HG03103 (cell line): ENCODE results near the gene CNGB1.
"Not testable (repeated sequence)": the region's sequence is repeated elsewhere in the genome, so short reads cannot be mapped to it uniquely, and the experiment has no call there.

Source experiments
- ATAC-seq: cut with Tn5 transposase; IDR thresholded peaks from one replicate; pipeline ENCODE4 v1.9.1; 2021; ENCODE audit warnings: low read depth; ENCODE audit not compliant: unreplicated experiment

CNGB1 gene

GRCh38 chr16:57871456-57871855 lies 99.5 kb downstream of the CNGB1 start:
- ATAC-seq, result no peak

GRCh38 chr16:57870753-57871454 lies 100.0 kb downstream of the CNGB1 start:
- ATAC-seq, result no peak

GRCh38 chr16:57868913-57869520 lies 101.9 kb downstream of the CNGB1 start:
- ATAC-seq, result no peak

- ATAC-seq, result no peak
Observed at GRCh38 chr16:57867000-57867561, 103.8 kb downstream of the CNGB1 start.

GRCh38 chr16:57866529-57866918 lies 104.4 kb downstream of the CNGB1 start:
- no peak for ATAC-seq

GRCh38 chr16:57865746-57866528 lies 105.0 kb downstream of the CNGB1 start:
- no peak for ATAC-seq

- ATAC-seq, result no peak
Observed at GRCh38 chr16:57863434-57864160, 107.3 kb downstream of the CNGB1 start.

GRCh38 chr16:57862698-57863433 lies 108.1 kb downstream of the CNGB1 start:
- ATAC-seq, result no peak

GRCh38 chr16:57859331-57859730 lies 111.6 kb downstream of the CNGB1 start:
- ATAC-seq, result no peak

- ATAC-seq, result no peak
Observed at GRCh38 chr16:57858635-57859034, 112.3 kb downstream of the CNGB1 start.

GRCh38 chr16:57857991-57858390 lies 112.9 kb downstream of the CNGB1 start:
- not testable (repeated sequence) for ATAC-seq

GRCh38 chr16:57855188-57855587 lies 115.7 kb downstream of the CNGB1 start:
- ATAC-seq, result no peak

GRCh38 chr16:57852189-57852588 lies 118.7 kb downstream of the CNGB1 start:
- no peak for ATAC-seq

GRCh38 chr16:57848181-57848580 lies 122.7 kb downstream of the CNGB1 start:
- ATAC-seq, result no peak

GRCh38 chr16:57846931-57847330 lies 124.0 kb downstream of the CNGB1 start:
- ATAC-seq, result not testable (repeated sequence)

- no peak for ATAC-seq
Observed at GRCh38 chr16:57846078-57846697, 124.7 kb downstream of the CNGB1 start.

GRCh38 chr16:57845115-57845514 lies 125.8 kb downstream of the CNGB1 start:
- no peak for ATAC-seq

- ATAC-seq, result no peak
Observed at GRCh38 chr16:57844416-57845030, 126.4 kb downstream of the CNGB1 start.

- ATAC-seq, result no peak
Observed at GRCh38 chr16:57843400-57843799, 127.5 kb downstream of the CNGB1 start.
